ENCODE data around the gene MUCL1.
A peak's percentile ranks its signal among the peaks of the same experiment; 100 is the strongest.

Gene MUCL1, protein sequence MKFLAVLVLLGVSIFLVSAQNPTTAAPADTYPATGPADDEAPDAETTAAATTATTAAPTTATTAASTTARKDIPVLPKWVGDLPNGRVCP

GRCh38 chr12:54853933-54854538 lies at the start of gene MUCL1:
TSS of gene MUCL1 (plus strand) at chr12:54854516. CDS start at chr12:54854583, 67 bp downstream.
- DNase-seq: peak; percentile 77
- in situ Hi-C loops (cut with HindIII; ENCODE audit: low pct_ligation_motif_present, low pct_unique_long_range_greater_than_20kb, low sequenced_read_pairs): no loop called here

DNA sequence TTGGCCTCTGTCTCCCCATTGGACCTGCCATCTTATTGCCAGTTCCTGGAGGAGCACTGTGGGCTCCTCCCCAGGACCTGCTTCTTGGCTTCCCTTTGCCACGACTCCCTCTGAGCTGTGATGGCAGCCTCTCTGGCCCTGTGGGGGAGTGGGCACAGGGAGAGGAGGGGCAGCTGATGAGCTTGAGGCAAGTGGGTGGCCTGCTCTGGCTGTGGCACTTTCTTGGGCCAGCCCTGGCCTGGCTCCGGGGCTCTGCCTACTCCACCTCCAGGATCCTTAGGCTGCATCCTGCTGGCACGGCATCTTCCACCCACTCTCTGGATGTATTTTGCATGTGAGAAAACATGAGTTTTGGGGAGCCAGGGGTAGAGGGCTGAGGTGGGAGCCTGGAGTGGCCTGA lies 32.6 kb upstream of the MUCL1 start:
- no peak for DNase-seq
- in situ Hi-C loops (cut with HindIII; ENCODE audit: low pct_ligation_motif_present, low pct_unique_long_range_greater_than_20kb, low sequenced_read_pairs): no loop called here

DNA sequence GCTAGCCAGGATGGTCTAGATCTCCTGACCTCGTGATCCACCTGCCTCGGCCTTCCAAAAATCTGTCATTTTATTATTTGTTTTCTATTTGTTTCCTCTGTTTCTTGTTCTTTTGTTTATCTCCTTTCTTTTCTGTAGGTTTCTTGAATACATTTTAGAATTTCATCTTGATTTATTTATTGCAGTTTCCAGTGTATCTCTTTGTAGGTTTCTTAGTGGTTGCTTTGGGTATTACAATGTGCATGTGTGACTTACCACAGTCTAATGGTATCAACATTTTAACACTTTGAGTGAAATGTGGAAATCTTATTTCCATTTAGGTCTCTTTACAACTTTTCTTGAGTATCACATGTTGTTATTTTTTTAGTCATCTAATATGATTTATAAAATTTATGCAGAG lies 29.9 kb upstream of the MUCL1 start:
- DNase-seq: no peak
- in situ Hi-C loops (cut with HindIII; ENCODE audit: low pct_ligation_motif_present, low pct_unique_long_range_greater_than_20kb, low sequenced_read_pairs): no loop called here

DNA sequence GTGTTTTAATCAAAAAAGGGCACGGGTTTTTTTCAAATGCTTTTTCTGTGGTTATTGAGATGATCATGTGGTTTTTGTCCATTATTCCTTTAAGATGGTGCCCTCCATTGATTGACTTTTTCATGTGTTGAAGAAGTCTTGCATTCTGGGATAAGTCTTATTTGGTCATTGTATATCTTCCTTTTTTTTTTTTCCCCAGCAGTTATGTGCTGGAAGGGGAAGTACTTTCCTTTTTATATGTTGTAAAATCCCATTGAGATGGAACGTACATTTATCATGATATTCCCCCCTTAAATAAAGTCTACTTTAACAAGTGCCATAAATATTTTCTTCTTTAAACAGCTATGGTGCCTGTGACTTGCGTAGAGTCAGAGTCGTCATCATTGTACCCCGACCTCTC lies 24.8 kb upstream of the MUCL1 start:
- in situ Hi-C loops (cut with HindIII; ENCODE audit: low pct_ligation_motif_present, low pct_unique_long_range_greater_than_20kb, low sequenced_read_pairs): no loop called here
- no peak for DNase-seq

- in situ Hi-C loops (cut with HindIII; ENCODE audit: low pct_ligation_motif_present, low pct_unique_long_range_greater_than_20kb, low sequenced_read_pairs): no loop called here
- DNase-seq: no peak
Measured at GRCh38 chr12:54830199-54830598, 24.1 kb upstream of the MUCL1 start.

DNA sequence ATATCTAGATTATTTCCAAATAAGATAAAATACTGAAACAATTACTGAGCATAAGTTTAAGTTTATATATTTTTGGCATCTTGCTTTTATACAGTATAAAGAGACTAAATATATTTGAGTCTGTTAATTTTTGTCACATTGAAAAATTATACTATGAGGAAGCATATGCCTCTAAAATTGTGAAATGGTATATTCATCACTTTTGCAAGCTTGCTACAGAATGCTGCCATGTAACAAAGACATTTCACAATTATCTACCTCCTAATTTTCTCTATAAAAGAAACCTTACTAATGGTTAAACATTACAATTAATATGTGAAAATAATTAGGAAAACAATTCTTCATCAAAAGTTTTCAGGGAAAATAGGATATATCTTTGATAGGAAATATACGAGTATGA lies 22.7 kb upstream of the MUCL1 start:
- DNase-seq: no peak
- in situ Hi-C loops (cut with HindIII; ENCODE audit: low pct_ligation_motif_present, low pct_unique_long_range_greater_than_20kb, low sequenced_read_pairs): no loop called here

DNA sequence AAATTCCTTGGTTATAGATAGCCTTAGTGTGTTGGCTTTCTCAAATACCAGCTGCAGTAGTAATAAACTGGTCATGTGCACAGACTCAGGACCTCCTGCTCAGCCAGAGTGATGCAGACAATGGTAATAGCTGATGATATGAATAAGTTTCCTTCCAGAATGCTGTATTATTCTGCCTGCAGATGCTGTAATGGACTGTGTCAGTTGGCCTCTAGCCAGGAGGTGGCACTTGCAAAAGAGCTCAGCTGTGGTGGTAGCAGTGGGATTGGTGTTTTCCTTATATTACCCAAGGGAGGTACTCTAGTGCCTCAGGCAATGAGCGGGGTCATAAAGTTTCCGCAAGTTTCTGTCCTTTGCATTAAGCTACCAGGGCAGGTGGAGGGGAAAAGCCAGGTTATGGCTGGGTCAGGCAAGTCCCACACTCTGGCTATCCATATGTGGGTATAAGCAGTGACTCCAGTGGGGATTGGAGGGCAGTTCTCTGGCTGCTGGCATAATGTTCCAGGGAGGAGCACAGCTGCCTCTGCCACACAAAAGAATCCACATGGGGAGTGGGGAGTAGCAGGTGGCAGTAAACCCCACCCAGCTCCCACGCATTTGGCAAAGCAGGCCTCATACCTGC lies 14.0 kb upstream of the MUCL1 start:
- in situ Hi-C loops (cut with HindIII; ENCODE audit: low pct_ligation_motif_present, low pct_unique_long_range_greater_than_20kb, low sequenced_read_pairs): no loop called here
- DNase-seq: no peak

DNA sequence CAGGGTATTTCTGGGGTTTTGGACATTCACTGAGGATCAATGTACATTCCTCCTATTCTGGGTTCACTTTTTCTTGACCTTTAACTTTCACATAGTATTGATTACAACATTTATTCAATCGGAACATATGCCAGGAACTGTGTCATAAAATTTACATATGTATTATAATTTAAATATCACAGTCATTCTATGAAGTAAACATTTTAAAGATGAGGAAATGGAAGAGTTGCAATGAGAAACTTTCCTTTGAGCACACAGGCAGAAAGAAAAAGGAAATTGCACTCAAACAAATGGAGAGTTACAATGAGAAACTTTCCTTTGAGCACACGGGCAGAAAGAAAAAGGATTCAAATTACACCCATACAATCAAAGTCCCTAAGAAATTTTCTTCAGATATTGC lies 3.1 kb downstream of the MUCL1 start:
- in situ Hi-C loops (cut with HindIII; ENCODE audit: low pct_ligation_motif_present, low pct_unique_long_range_greater_than_20kb, low sequenced_read_pairs): no loop called here
- DNase-seq: no peak

DNA sequence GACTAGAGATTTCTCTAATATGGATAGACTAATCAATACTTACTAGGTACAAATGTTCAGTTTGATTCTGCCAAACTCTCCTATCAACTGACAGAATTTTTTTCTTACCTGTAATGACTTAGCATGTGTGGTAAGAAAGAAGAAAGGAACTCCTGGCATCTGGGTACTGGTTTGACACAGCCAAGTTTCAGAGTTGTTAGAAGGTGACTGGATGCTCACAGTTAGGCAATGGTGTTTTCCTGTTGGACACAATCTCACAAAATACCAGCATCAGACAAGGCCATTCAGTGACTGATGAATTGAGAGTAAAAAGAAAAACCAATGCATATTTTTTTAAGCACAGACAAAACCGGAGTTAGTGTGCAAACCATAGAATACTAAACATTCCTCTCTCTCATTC lies 4.2 kb downstream of the MUCL1 start:
- DNase-seq: no peak
- in situ Hi-C loops (cut with HindIII; ENCODE audit: low pct_ligation_motif_present, low pct_unique_long_range_greater_than_20kb, low sequenced_read_pairs): no loop called here

DNA sequence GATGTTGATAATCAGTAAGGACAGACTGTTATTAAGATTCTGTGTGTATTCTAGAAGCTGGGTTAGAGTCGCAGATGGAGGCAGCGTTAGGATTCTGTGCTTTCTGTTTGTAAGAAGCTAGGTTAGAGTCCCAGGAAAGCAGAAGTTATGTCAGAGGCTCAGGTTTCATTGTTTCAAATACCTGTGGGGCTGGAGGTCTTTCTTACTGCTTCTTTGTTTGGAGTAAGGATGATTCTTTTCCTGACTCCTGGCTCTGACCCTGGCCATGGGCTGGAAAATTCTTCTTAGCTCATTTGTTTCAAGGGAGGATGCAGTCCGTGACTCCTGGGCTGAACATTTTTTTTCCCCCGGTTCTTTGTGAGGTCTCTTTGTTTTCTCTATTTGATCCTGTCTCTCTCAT lies 5.2 kb downstream of the MUCL1 start:
- in situ Hi-C loops (cut with HindIII; ENCODE audit: low pct_ligation_motif_present, low pct_unique_long_range_greater_than_20kb, low sequenced_read_pairs): no loop called here
- no peak for DNase-seq

- in situ Hi-C loops (cut with HindIII; ENCODE audit: low pct_ligation_motif_present, low pct_unique_long_range_greater_than_20kb, low sequenced_read_pairs): no loop called here
- no peak for DNase-seq
Measured at GRCh38 chr12:54861927-54862326, 7.6 kb downstream of the MUCL1 start.

GRCh38 chr12:54863948-54864618 lies 9.8 kb downstream of the MUCL1 start:
- in situ Hi-C loops (cut with HindIII; ENCODE audit: low pct_ligation_motif_present, low pct_unique_long_range_greater_than_20kb, low sequenced_read_pairs): no loop called here
- DNase-seq: no peak

DNA sequence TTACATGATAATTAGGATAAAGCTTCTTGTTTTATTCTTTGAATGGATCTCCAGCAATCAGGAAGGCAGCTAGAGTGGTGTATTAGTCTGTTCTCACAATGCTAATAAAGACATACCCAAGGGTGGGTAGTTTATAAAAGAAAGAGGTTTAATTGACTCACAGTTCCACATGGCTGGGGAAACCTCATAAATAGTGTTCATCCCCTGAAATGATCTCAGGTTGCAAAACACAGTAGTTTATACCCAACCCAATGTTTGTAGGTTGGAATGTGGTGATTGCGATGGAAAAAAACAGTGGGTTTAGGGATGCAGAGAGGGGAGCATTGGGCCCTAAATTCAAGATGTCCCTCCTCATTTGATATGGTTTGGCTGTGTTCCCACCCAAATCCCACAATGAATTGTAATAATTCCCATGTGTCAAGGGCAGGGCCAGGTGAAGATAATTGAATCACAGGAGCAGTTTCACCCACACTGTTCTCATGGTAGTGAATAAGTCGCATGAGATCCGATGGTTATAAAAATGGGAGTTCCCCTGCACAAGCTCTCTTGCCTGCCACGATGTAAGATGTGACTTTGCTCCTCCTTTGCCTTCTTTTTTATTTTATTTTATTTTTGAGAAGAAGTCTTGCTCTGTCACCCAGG lies 11.5 kb downstream of the MUCL1 start:
- DNase-seq: no peak

DNA sequence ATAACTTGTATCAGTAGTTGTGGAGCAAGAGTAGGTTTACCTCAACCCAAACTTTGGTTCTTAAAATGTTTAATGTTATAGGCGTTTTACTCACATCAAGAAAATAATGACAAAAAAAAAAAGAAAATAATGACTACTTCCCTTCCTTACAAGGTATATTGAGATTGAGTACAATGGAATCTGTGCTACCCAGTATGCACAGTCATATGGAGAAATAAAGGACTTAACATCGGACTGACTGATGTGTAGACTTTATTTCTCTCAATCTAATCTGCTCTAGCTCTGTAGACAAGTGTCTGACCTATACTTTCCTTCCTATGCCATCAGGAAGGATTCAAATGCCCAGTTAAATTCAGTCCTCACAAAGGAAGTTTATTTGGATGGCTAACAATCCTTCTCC lies 14.4 kb downstream of the MUCL1 start:
- in situ Hi-C loops (cut with HindIII; ENCODE audit: low pct_ligation_motif_present, low pct_unique_long_range_greater_than_20kb, low sequenced_read_pairs): no loop called here
- DNase-seq: no peak

More for the DNA sequence above, 11.5 kb downstream of the MUCL1 start:
- in situ Hi-C loops (cut with HindIII; ENCODE audit: low pct_ligation_motif_present, low pct_unique_long_range_greater_than_20kb, low sequenced_read_pairs): no loop called here

DNA sequence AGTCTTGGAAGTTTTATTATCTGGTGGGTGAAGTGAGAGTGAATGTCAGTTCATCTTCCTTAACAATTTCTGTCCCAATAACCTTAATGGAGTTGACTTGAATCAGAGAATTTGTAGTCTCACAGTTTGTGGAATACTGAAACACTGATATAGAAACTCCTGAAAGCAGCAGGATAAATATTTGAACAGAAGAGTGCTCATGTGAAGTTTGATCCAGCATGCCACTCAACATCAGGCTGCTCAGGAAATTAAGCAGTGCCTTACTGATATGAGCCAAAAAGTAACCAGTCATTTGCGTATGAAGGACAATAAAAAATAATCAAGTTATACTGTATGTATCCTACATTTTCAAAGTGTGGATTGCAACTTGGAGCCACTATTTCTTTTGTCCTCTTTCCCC lies 15.7 kb downstream of the MUCL1 start:
- in situ Hi-C loops (cut with HindIII; ENCODE audit: low pct_ligation_motif_present, low pct_unique_long_range_greater_than_20kb, low sequenced_read_pairs): no loop called here

GRCh38 chr12:54870617-54871016 lies 16.3 kb downstream of the MUCL1 start:
- in situ Hi-C loops (cut with HindIII; ENCODE audit: low pct_ligation_motif_present, low pct_unique_long_range_greater_than_20kb, low sequenced_read_pairs): no loop called here
- no peak for DNase-seq

More for the DNA sequence above, 15.7 kb downstream of the MUCL1 start:
- no peak for DNase-seq

DNA sequence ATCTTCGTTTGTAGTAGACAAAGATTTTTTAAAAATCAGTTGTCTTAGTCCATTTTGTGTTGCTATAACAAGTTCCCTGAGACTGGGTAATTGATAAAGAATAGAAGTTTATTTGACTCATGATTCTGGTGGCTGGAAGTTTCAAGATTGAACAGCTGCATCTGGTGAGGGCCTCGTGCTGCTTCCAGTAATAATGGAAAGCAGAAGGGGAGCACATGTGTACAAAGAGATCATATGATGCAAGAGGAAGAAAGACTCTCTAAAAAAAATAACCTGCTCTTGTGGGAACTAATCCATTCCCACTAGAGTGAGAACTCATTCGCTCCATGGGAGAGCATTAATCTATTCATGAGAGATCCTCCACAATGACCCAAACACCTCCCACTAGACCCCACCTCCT lies 24.8 kb downstream of the MUCL1 start:
- DNase-seq: no peak
- in situ Hi-C loops (cut with HindIII; ENCODE audit: low pct_ligation_motif_present, low pct_unique_long_range_greater_than_20kb, low sequenced_read_pairs): no loop called here

- no peak for DNase-seq
- in situ Hi-C loops (cut with HindIII; ENCODE audit: low pct_ligation_motif_present, low pct_unique_long_range_greater_than_20kb, low sequenced_read_pairs): no loop called here
Measured at GRCh38 chr12:54879579-54879978, 25.3 kb downstream of the MUCL1 start.

DNA sequence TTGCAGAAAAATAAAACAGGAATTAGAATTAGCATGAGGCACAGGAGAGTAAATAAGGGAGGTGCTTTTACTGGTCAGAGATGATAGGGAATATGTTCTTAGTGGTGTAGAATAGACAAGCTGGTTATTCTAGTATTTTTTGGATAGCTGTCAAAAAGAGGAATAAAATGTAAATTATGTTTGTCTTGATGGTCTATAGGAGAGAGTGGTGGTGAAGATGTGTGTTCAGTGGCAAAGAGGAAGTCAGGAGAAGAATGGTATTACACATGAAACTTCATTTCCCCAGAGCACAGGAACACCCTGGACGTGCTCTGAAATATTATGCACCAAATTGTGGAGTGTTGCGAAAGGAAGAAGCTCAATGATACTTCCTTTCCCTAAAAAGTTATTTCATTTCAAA lies 27.8 kb downstream of the MUCL1 start:
- no peak for DNase-seq
- in situ Hi-C loops (cut with HindIII; ENCODE audit: low pct_ligation_motif_present, low pct_unique_long_range_greater_than_20kb, low sequenced_read_pairs): no loop called here
